ENCODE results near the gene ZNF526. TPM values are rescaled to one million over a fixed set of nuclear protein-coding genes. Genes with fewer than 3 reads are reported as not detected.

Gene ZNF526
- total and polyA plus RNA-seq, 9 of the 15 experiments (the other 6 are each of a cell fraction or from before 2014, with no cell fraction given) = 1.3 to 17.9 (median 6.2) TPM

DNA sequence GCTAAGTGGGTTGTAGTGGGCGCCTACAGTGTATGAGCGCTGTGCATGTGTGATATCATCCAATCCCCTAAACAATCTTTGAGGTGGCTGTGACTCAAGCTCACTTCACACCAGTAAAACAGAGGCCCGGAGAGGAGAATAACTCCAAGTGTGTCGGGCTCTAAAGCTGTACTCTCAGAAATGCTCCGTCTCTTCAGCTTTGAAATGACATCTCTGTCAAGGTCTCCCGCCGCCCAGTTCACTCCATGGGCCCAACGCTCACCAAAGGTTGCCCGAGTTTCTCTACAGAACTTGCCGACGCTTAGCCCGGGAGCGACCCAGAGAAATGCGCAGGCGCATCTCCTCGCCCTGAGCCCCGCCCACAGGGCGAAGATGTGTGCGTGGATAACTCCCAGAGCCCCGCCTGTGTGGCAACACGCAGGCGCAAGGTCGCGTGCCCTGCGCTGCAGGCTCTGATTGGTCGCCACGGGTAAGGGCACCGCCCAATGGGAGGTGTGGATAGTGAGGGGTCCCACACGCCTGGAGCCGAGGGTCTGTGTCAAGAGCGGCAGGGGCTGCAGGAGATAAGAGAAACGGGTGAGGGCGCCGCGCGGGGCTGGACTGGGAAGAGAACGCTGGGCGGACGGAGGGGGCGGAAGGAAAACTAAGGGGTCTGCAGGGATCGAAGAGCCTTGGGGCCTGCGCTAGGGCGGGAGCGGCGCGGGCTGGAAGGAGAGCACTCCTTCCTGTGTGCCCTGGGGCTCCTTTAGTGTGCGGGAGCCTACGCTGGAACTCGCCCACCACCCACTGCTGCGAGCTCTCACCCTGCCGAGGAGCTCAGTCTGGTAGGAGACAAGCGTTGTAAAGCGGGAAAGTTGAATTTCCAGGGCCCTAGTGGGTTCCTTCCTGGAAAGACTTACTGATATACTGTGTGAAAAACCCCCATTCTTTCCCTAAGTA, at the start of gene ZNF526 (continued):
- TF ChIP-seq ZNF639 (CRISPR knock-in tag; conservative IDR thresholded peaks at IDR 0.05 in 1 of 2, IDR thresholded peaks at IDR 0.05 in 1 of 2) = no peak; a peak in 1 of 4 replicates
- TF ChIP-seq KLF1 (tag; IDR thresholded peaks at IDR 0.05) = 0 out of 2 replicates have a peak, but pooled peaks have one; percentile 17
- TF ChIP-seq FIP1L1 (IDR thresholded peaks at IDR 0.05; ENCODE audit: low read depth, low read length, poor library complexity, severe bottlenecking) = peak; percentile 48
- TF ChIP-seq RFX5 (IDR thresholded peaks at IDR 0.05; ENCODE audit: low read depth, low read length) = 0 out of 2 replicates have a peak, but pooled peaks have one; percentile 49
- TF ChIP-seq ARID3B (CRISPR knock-in tag; IDR thresholded peaks at IDR 0.05; ENCODE audit: borderline replicate concordance) = 0 out of 2 replicates have a peak, but pooled peaks have one; percentile 37
- TF ChIP-seq MYC (IDR thresholded peaks at IDR 0.05; ENCODE audit: low read depth, low read length) = peak; percentile 76
- TF ChIP-seq MYC (CRISPR knock-in tag; IDR thresholded peaks at IDR 0.05; ENCODE audit: borderline replicate concordance, low read depth) = peak; percentile 83; the same call in 1 of the 2 replicates
- TF ChIP-seq RHOXF2B (CRISPR knock-in tag; conservative IDR thresholded peaks at IDR 0.05) = no peak
- TF ChIP-seq POLR3A (IDR thresholded peaks at IDR 0.05; ENCODE audit: borderline replicate concordance, extremely low read depth, insufficient read depth, insufficient read length) = no peak
- TF ChIP-seq, protein P1, sequence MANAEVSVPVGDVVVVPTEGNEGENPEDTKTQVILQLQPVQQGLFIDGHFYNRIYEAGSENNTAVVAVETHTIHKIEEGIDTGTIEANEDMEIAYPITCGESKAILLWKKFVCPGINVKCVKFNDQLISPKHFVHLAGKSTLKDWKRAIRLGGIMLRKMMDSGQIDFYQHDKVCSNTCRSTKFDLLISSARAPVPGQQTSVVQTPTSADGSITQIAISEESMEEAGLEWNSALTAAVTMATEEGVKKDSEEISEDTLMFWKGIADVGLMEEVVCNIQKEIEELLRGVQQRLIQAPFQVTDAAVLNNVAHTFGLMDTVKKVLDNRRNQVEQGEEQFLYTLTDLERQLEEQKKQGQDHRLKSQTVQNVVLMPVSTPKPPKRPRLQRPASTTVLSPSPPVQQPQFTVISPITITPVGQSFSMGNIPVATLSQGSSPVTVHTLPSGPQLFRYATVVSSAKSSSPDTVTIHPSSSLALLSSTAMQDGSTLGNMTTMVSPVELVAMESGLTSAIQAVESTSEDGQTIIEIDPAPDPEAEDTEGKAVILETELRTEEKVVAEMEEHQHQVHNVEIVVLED (CRISPR knock-in tag; IDR thresholded peaks at IDR 0.05) = peak; percentile 28; the same call in 1 of the 2 replicates
- TF ChIP-seq DNMT1 (IDR thresholded peaks at IDR 0.05) = no peak
- no peak for TF ChIP-seq ZNF184 (CRISPR knock-in tag; IDR thresholded peaks at IDR 0.05)
- TF ChIP-seq ZNF217 (CRISPR knock-in tag; IDR thresholded peaks at IDR 0.05) = no peak
- TF ChIP-seq MCM2 (IDR thresholded peaks at IDR 0.05; ENCODE audit: low read depth) = no peak
- no peak for TF ChIP-seq BACH1 (tag; IDR thresholded peaks at IDR 0.05)
- TF ChIP-seq PTTG1 (tag; IDR thresholded peaks at IDR 0.05; ENCODE audit: low read depth) = no peak
- TF ChIP-seq HMGN3 (IDR thresholded peaks at IDR 0.05; ENCODE audit: borderline replicate concordance, extremely low read depth, insufficient read length, low read depth, low read length) = peak; percentile 89
- no peak for TF ChIP-seq KLF16 (IDR thresholded peaks at IDR 0.05)
- peak; percentile 96 for TF ChIP-seq SUPT5H (IDR thresholded peaks at IDR 0.05)
- TF ChIP-seq ILF3 (IDR thresholded peaks at IDR 0.05; ENCODE audit: borderline replicate concordance) = no peak
- no peak for TF ChIP-seq ZNF174 (CRISPR knock-in tag; IDR thresholded peaks at IDR 0.05)
- TF ChIP-seq TEAD2 (tag; IDR thresholded peaks at IDR 0.05) = no peak
- TF ChIP-seq PURB (CRISPR knock-in tag; IDR thresholded peaks at IDR 0.05; ENCODE audit: low read depth) = no peak
- TF ChIP-seq HCFC1 (IDR thresholded peaks at IDR 0.05; ENCODE audit: low read depth, low read length) = peak; percentile 60

All from K562 (cell line).